ENCODE measurements around the gene SAMHD1. TPM values are rescaled to one million over a fixed set of nuclear protein-coding genes. Genes with fewer than 3 reads are reported as not detected.

Gene SAMHD1
- total RNA-seq, 3 donors from 2014 or later = 146 to 380 (median 311) TPM

DNA sequence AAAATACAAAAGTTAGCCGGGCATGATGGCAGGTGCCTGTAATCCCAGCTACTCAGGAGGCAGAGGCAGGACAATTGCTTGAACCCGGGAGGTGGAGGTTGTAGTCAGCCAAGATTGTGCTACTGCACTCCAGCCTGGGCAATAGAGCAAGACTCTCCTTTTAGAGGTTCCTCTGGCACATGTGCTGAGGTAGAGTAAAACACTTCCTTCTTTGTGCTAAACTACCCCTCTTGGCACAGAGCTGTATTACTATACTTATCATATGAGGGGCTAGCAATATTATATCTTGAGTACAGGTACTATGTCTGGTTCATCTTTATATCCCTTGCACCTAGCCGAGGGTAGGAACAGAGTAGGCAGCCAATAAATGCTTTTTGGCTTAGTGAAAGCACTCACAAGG, 40.2 kb upstream of the SAMHD1 start:
- no peaks in the 10 kb centered on the region for H3K4me1 ChIP-seq
- no peaks in the 10 kb centered on the region for H3K36me3 ChIP-seq
- H3K4me3 ChIP-seq = no peak overlapping the region
- TF ChIP-seq POLR2A (IDR thresholded peaks at IDR 0.05) (no peak), POLR2AphosphoS5 (IDR thresholded peaks at IDR 0.05) (no peak)
- TF ChIP-seq, protein P1, sequence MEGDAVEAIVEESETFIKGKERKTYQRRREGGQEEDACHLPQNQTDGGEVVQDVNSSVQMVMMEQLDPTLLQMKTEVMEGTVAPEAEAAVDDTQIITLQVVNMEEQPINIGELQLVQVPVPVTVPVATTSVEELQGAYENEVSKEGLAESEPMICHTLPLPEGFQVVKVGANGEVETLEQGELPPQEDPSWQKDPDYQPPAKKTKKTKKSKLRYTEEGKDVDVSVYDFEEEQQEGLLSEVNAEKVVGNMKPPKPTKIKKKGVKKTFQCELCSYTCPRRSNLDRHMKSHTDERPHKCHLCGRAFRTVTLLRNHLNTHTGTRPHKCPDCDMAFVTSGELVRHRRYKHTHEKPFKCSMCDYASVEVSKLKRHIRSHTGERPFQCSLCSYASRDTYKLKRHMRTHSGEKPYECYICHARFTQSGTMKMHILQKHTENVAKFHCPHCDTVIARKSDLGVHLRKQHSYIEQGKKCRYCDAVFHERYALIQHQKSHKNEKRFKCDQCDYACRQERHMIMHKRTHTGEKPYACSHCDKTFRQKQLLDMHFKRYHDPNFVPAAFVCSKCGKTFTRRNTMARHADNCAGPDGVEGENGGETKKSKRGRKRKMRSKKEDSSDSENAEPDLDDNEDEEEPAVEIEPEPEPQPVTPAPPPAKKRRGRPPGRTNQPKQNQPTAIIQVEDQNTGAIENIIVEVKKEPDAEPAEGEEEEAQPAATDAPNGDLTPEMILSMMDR (IDR thresholded peaks at IDR 0.05) = no peak
- H3K27ac ChIP-seq = no peak overlapping the region
- H3K27me3 ChIP-seq = no peaks in the 10 kb centered on the region
- peaks cover 0 to 11% of the 10 kb centered on the region in 2 donors for H3K9me3 ChIP-seq
- intact Hi-C loops (cut with DNase I; ENCODE audit: low total_unique reads) = no loop called here
- no peak for DNase-seq (ENCODE audit: low spot score in 2 of 2)

DNA sequence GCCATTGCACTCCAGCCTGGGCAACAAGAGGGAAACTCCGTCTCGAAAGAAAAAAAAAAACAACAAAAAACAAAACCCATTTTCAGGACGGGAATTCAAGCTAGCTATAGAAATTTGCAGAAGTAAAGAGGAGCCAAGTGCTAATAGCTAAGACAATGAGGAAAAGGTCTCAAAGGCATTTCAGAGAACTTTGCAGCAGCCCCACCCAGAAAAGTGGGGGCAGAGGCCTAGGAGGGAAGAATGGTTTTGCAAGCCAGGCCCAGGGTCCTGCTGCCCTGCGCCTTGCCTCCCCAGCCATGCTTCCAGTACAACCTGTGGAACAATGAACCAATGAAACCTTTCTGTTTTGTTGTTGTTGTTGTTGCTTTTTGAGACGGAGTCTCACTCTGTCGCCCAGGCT, 38.3 kb upstream of the SAMHD1 start:
- no peaks in the 10 kb centered on the region for H3K4me1 ChIP-seq
- H3K27ac ChIP-seq = no peak overlapping the region
- peaks cover 0 to 11% of the 10 kb centered on the region in 2 donors for H3K9me3 ChIP-seq
- H3K27me3 ChIP-seq = no peaks in the 10 kb centered on the region
- intact Hi-C loops (cut with DNase I; ENCODE audit: low total_unique reads) = no loop called here
- no peak for DNase-seq (ENCODE audit: low spot score in 2 of 2)
- H3K36me3 ChIP-seq = no peaks in the 10 kb centered on the region
- TF ChIP-seq, protein P1 (IDR thresholded peaks at IDR 0.05) = no peak
- no peak for TF ChIP-seq POLR2A (IDR thresholded peaks at IDR 0.05)
- no peak for TF ChIP-seq POLR2AphosphoS5 (IDR thresholded peaks at IDR 0.05)
- H3K4me3 ChIP-seq = no peak overlapping the region

DNA sequence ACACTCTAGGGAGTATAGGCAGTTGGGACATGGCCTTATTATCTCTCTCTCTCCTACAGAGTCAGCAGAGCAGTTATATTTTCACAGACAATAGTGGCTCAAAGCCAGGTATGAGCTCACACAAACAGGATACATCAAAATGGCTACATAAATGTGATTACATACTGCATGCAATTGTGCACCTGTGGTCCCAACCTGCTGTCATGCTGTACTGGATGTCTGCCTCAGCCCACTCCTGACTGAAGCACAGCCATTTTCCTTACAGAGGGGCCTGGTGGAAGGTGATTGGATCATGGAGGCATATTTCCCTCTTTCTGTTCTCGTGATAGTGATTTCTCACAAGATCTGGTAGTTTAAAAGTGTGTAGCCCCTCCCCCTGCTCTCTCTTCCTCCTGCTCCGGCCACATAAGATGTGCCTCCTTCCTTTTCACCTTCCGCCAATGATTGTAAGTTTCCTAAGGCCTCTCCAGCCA, 37.0 kb upstream of the SAMHD1 start:
- no peaks in the 10 kb centered on the region for H3K4me1 ChIP-seq
- H3K27me3 ChIP-seq = no peaks in the 10 kb centered on the region
- DNase-seq (ENCODE audit: low spot score in 2 of 2) = no peak
- TF ChIP-seq, protein P1 (IDR thresholded peaks at IDR 0.05) = no peak
- TF ChIP-seq POLR2AphosphoS5 (IDR thresholded peaks at IDR 0.05) = no peak
- TF ChIP-seq POLR2A (IDR thresholded peaks at IDR 0.05) = no peak
- H3K4me3 ChIP-seq = no peak overlapping the region
- no peak overlapping the region for H3K27ac ChIP-seq
- peaks cover 0 to 11% of the 10 kb centered on the region in 2 donors for H3K9me3 ChIP-seq
- intact Hi-C loops (cut with DNase I; ENCODE audit: low total_unique reads) = no loop called here
- no peaks in the 10 kb centered on the region for H3K36me3 ChIP-seq

DNA sequence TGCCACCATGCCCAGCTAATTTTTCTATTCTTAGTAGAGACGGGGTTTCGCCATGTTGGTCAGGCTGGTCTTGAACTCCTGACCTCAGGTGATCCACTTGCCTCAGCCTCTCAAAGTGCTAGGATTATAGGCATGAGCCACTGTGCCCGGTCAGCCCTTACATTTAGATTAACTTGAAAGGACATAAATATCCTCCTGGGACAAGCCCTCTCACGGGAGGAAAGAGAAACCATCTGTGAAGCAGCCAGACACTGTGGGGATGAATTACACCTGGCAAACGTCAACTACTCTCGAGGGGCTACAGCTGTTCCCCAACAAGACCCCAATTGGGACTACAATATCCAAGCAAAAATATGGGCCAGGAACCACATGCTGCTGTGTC, 32.7 kb upstream of the SAMHD1 start:
- no peaks in the 10 kb centered on the region for H3K4me1 ChIP-seq
- H3K9me3 ChIP-seq = no peaks in the 10 kb centered on the region
- no peak overlapping the region for H3K27ac ChIP-seq
- TF ChIP-seq POLR2AphosphoS5 (IDR thresholded peaks at IDR 0.05) (no peak), POLR2A (IDR thresholded peaks at IDR 0.05) (no peak)
- TF ChIP-seq, protein P1 (IDR thresholded peaks at IDR 0.05) = no peak
- no peak for DNase-seq (ENCODE audit: low spot score in 2 of 2)
- H3K4me3 ChIP-seq = no peak overlapping the region
- intact Hi-C loops (cut with DNase I; ENCODE audit: low total_unique reads) = no loop called here
- H3K36me3 ChIP-seq = no peaks in the 10 kb centered on the region
- H3K27me3 ChIP-seq = no peaks in the 10 kb centered on the region

DNA sequence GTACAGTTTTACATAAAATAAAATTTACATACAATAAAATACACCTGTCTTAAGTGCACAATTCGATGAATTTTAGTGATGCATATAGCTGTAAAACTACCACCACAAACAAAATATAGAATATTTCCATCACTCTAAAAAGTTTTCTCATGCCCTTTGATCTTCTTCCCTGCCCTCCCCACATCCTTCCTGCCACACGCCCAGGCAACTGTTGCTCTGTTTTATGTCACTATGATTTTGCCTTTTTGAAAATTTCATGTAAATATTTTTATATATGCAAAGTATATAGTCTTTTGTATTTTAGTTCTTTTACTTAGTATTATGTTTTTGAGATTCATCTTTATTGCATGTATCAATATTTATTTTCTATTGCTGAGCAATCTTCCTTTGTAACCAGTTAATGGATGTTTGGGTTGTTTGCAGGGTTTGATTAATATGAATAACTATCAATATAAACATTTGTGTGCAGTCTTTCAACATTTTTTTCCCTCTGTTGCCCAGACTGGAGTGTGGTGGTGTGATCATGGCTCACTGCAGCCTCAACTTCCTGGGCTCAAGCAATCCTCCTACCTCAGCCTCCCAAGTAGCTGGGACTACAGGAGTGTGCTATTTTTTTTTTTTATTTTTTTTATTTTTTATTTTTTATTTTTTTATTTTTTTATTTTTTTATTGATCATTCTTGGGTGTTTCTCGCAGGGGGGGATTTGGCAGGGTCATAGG, 23.8 kb upstream of the SAMHD1 start:
- no peaks in the 10 kb centered on the region for H3K27me3 ChIP-seq
- intact Hi-C loops (cut with DNase I; ENCODE audit: low total_unique reads) = no loop called here
- no peaks in the 10 kb centered on the region for H3K4me1 ChIP-seq
- no peak overlapping the region for H3K4me3 ChIP-seq
- H3K9me3 ChIP-seq = no peaks in the 10 kb centered on the region
- no peak for DNase-seq (ENCODE audit: low spot score in 2 of 2)
- no peak overlapping the region for H3K27ac ChIP-seq
- TF ChIP-seq POLR2AphosphoS5 (IDR thresholded peaks at IDR 0.05) = no peak
- TF ChIP-seq, protein P1 (IDR thresholded peaks at IDR 0.05) = no peak
- TF ChIP-seq POLR2A (IDR thresholded peaks at IDR 0.05) = no peak
- H3K36me3 ChIP-seq = no peaks in the 10 kb centered on the region
